NCI-H82 treated with DMSO at 0.1 percent for 48 hours (cell line): Measurements from ENCODE around the gene CCT8L2.
"Not testable (repeated sequence)": the region's sequence is repeated elsewhere in the genome, so short reads cannot be mapped to it uniquely, and the experiment has no call there.

Experiments used
- DNase-seq: peaks from one replicate; lab custom pipeline; 2025; ENCODE audit not compliant: unreplicated experiment; lab: John Stamatoyannopoulos, UW

Gene CCT8L2

GRCh38 chr22:16559996-16560395 lies 32.6 kb downstream of the CCT8L2 start:
- DNase-seq: not testable (repeated sequence)

- DNase-seq: no peak
Observed at GRCh38 chr22:16559056-16559955, 33.3 kb downstream of the CCT8L2 start.

GRCh38 chr22:16558376-16558945 lies 34.1 kb downstream of the CCT8L2 start:
- not testable (repeated sequence) for DNase-seq

DNA sequence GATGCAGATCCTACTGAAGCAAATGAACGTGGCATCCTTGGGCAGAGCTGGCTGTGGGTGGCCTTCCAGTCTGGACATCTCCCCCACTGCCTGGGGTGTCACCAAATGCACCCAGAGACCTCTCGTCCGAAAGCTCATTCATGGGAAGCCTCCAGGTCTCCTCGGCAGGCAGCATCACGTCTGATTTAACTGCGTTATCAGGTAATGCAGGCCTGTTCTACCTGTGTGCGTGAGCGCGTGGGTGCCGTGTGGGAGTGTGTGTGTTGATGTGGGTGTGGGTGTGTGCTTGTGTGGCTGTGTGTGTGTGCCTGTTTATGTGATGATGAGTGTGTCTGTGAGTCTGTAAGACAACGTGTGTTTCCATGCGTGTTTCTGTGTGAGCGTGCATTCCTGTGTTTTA lies 35.1 kb downstream of the CCT8L2 start:
- DNase-seq: not testable (repeated sequence)

- not testable (repeated sequence) for DNase-seq
Observed at GRCh38 chr22:16555077-16555994, 37.3 kb downstream of the CCT8L2 start.

- DNase-seq: not testable (repeated sequence)
Observed at GRCh38 chr22:16543310-16543709, 49.3 kb downstream of the CCT8L2 start.
